HEK293 (cell line): ENCODE results near the gene ZSCAN30.

Experiments used
- IKZF3 ChIP-seq: fragments of 450-650 bp; IDR thresholded peaks from 2 replicates; pipeline ENCODE4 v1.5.0; 2018; ENCODE audit warnings: missing biosample characterization, mild to moderate bottlenecking, missing genetic modification characterization, moderate library complexity
- KLF7 ChIP-seq: fragments of 450-650 bp; formaldehyde crosslinking; IDR thresholded peaks from 2 replicates; pipeline ENCODE4 v1.5.1; 2016; ENCODE audit warnings: missing biosample characterization, missing genetic modification characterization, borderline replicate concordance
- KLF9 ChIP-seq: fragments of 450-650 bp; formaldehyde crosslinking; IDR thresholded peaks from 2 replicates; pipeline ENCODE4 v1.5.1; 2016; ENCODE audit warnings: missing biosample characterization, missing genetic modification characterization, low read depth
- MYNN ChIP-seq: fragments of 450-650 bp; formaldehyde crosslinking; IDR thresholded peaks from 2 replicates; pipeline ENCODE4 v1.5.1; 2016; ENCODE audit warnings: missing biosample characterization, missing genetic modification characterization, borderline replicate concordance
- SP2 ChIP-seq: fragments of 450-650 bp; formaldehyde crosslinking; IDR thresholded peaks from 2 replicates; pipeline ENCODE4 v1.5.1; 2016; ENCODE audit warnings: missing biosample characterization, missing genetic modification characterization
- TRIM28 ChIP-seq: IDR thresholded peaks from 2 replicates; pipeline ENCODE4 v1.6.1; 2011; ENCODE audit warnings: low read length, control low read depth, borderline replicate concordance
- ZBTB1 ChIP-seq: fragments of 450-650 bp; formaldehyde crosslinking; IDR thresholded peaks from 2 replicates; pipeline ENCODE4 v1.5.1; 2016; ENCODE audit warnings: missing biosample characterization, missing genetic modification characterization
- ZBTB17 ChIP-seq: fragments of 450-650 bp; formaldehyde crosslinking; IDR thresholded peaks from 2 replicates; pipeline ENCODE4 v1.5.1; 2016; ENCODE audit warnings: missing biosample characterization, missing genetic modification characterization
- ZBTB21 ChIP-seq: fragments of 450-650 bp; formaldehyde crosslinking; IDR thresholded peaks from 2 replicates; pipeline ENCODE4 v1.5.1; 2017; ENCODE audit warnings: missing biosample characterization, missing genetic modification characterization
- ZNF121 ChIP-seq: fragments of 450-650 bp; formaldehyde crosslinking; IDR thresholded peaks from 2 replicates; pipeline ENCODE4 v1.5.1; 2016; ENCODE audit warnings: missing biosample characterization, missing genetic modification characterization
- ZNF132 ChIP-seq: fragments of 450-650 bp; formaldehyde crosslinking; IDR thresholded peaks from 2 replicates; pipeline ENCODE4 v1.5.1; 2017; ENCODE audit warnings: missing biosample characterization, missing genetic modification characterization, borderline replicate concordance
- ZNF157 ChIP-seq: fragments of 450-650 bp; formaldehyde crosslinking; IDR thresholded peaks from 2 replicates; pipeline ENCODE4 v1.5.1; 2016; ENCODE audit warnings: missing biosample characterization, missing genetic modification characterization
- ZNF214 ChIP-seq: fragments of 450-650 bp; formaldehyde crosslinking; IDR thresholded peaks from 2 replicates; pipeline ENCODE4 v1.5.1; 2017; ENCODE audit warnings: missing biosample characterization, mild to moderate bottlenecking, missing genetic modification characterization, borderline replicate concordance
- ZNF223 ChIP-seq: fragments of 450-650 bp; formaldehyde crosslinking; IDR thresholded peaks from 2 replicates; pipeline ENCODE4 v1.5.1; 2016; ENCODE audit warnings: missing biosample characterization, missing genetic modification characterization
- ZNF24 ChIP-seq: fragments of 450-650 bp; formaldehyde crosslinking; IDR thresholded peaks from 2 replicates; pipeline ENCODE4 v1.5.1; 2016; ENCODE audit warnings: missing biosample characterization, missing genetic modification characterization
- ZNF324 ChIP-seq: fragments of 450-650 bp; formaldehyde crosslinking; IDR thresholded peaks from 2 replicates; pipeline ENCODE4 v1.5.1; 2016; ENCODE audit warnings: missing biosample characterization, missing genetic modification characterization
- ZNF48 ChIP-seq: fragments of 450-650 bp; formaldehyde crosslinking; IDR thresholded peaks from 2 replicates; pipeline ENCODE4 v1.5.1; 2016; ENCODE audit warnings: missing biosample characterization, missing genetic modification characterization
- ZNF510 ChIP-seq: fragments of 450-650 bp; formaldehyde crosslinking; IDR thresholded peaks from 2 replicates; pipeline ENCODE4 v1.5.1; 2018; ENCODE audit warnings: mild to moderate bottlenecking, missing genetic modification characterization, missing biosample characterization; ENCODE audit not compliant: insufficient replicate concordance
- ZNF521 ChIP-seq: fragments of 450-650 bp; formaldehyde crosslinking; IDR thresholded peaks from 2 replicates; pipeline ENCODE4 v1.5.1; 2017; ENCODE audit warnings: missing biosample characterization, mild to moderate bottlenecking, missing genetic modification characterization
- ZNF621 ChIP-seq: fragments of 450-650 bp; formaldehyde crosslinking; IDR thresholded peaks from 2 replicates; pipeline ENCODE4 v1.5.1; 2017; ENCODE audit warnings: missing biosample characterization, missing genetic modification characterization
- ZNF654 ChIP-seq: fragments of 450-650 bp; formaldehyde crosslinking; IDR thresholded peaks from 2 replicates; pipeline ENCODE4 v1.5.1; 2016; ENCODE audit warnings: low read depth, missing biosample characterization, missing genetic modification characterization
- ZNF830 ChIP-seq: fragments of 450-650 bp; IDR thresholded peaks from 2 replicates; pipeline ENCODE4 v1.5.0; 2018; ENCODE audit warnings: missing biosample characterization, missing genetic modification characterization, low read depth, mild to moderate bottlenecking, moderate library complexity
- TF ChIP-seq, protein P1 (sequence below): fragments of 450-650 bp; formaldehyde crosslinking; IDR thresholded peaks from 2 replicates; pipeline ENCODE4 v1.5.1; 2016; ENCODE audit warnings: missing biosample characterization, missing genetic modification characterization
- TF ChIP-seq, protein P2 (sequence below): fragments of 450-650 bp; formaldehyde crosslinking; IDR thresholded peaks from 2 replicates; pipeline ENCODE4 v1.5.1; 2017; ENCODE audit warnings: missing biosample characterization, mild to moderate bottlenecking, missing genetic modification characterization, moderate library complexity
- TF ChIP-seq, protein P3 (sequence below): fragments of 450-650 bp; formaldehyde crosslinking; IDR thresholded peaks from 2 replicates; pipeline ENCODE4 v1.5.1; 2016; ENCODE audit warnings: missing biosample characterization, missing genetic modification characterization
- TF ChIP-seq, protein P4 (sequence below): fragments of 450-650 bp; formaldehyde crosslinking; IDR thresholded peaks from 2 replicates; pipeline ENCODE4 v1.5.1; 2016; ENCODE audit warnings: missing biosample characterization, missing genetic modification characterization
- TF ChIP-seq, protein P5 (sequence below): fragments of 450-650 bp; formaldehyde crosslinking; IDR thresholded peaks from 2 replicates; pipeline ENCODE4; 2016; ENCODE audit warnings: missing biosample characterization, missing genetic modification characterization
- TF ChIP-seq, protein P6 (sequence below): fragments of 450-650 bp; formaldehyde crosslinking; IDR thresholded peaks from 2 replicates; pipeline ENCODE4 v1.5.1; 2016; ENCODE audit warnings: missing biosample characterization, missing genetic modification characterization
- TF ChIP-seq, protein P7 (sequence below): fragments of 450-650 bp; formaldehyde crosslinking; IDR thresholded peaks from 2 replicates; pipeline ENCODE4 v1.5.1; 2016; ENCODE audit warnings: missing biosample characterization, missing genetic modification characterization, low read depth

The ZSCAN30 gene

DNA sequence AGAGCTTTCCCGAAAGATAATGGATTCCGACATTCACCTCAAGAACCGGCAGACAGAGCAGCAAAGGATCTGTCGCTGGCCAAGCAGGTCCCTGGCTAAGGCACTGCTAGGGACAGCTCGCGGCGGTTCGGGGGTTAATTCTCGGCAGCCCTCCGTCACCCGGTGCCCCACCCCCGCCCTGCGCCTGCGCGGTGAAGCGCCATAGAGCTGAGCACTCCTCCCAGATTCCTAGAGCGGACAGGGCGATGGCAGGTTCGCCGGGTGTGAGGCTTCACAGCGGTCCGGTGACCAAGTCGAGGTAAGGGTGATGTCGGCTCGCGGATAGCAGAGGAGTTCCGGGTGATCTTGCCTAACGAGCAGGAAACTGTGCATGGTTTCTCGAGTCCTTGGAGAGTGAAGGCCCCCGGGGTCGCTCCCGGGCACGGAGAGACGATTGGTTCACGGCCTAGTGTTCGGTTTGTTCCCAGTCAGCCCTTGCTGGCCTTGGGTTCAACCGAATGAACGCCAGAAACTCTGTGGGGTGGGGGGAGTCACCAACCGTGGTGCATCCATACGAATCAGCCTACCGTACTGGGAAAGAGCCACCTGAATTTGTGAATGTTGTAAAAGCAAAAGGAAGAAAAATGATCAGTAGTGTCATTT lies at the start of gene ZSCAN30 (continued):
- TF ChIP-seq ZNF48 (tag by site-specific recombination) (no peak), MYNN (tag by site-specific recombination) (no peak), ZNF132 (tag by site-specific recombination) (no peak), ZBTB17 (tag by site-specific recombination) (peak; percentile 94), IKZF3 (tag by site-specific recombination) (no peak), KLF7 (tag by site-specific recombination) (peak; percentile 92), TRIM28 (peak; percentile 90), ZNF214 (tag by site-specific recombination) (no peak), ZNF121 (tag by site-specific recombination) (no peak), ZNF157 (tag by site-specific recombination) (0 out of 2 replicates have a peak, but pooled peaks have one; percentile 26), ZNF24 (tag by site-specific recombination) (peak; percentile 90), ZNF621 (tag by site-specific recombination) (no peak), ZNF223 (tag by site-specific recombination) (no peak), ZNF324 (peak; percentile 94), ZBTB1 (tag by site-specific recombination) (no peak), KLF9 (tag by site-specific recombination) (peak; percentile 88), ZNF510 (tag by site-specific recombination) (no peak), ZBTB21 (tag by site-specific recombination) (peak; percentile 45; the same call in 1 of the 2 replicates), SP2 (tag by site-specific recombination) (0 out of 2 replicates have a peak, but pooled peaks have one; percentile 35), ZNF521 (tag by site-specific recombination) (no peak), ZNF654 (no peak), ZNF830 (tag by site-specific recombination) (no peak)
- TF ChIP-seq, protein P1, sequence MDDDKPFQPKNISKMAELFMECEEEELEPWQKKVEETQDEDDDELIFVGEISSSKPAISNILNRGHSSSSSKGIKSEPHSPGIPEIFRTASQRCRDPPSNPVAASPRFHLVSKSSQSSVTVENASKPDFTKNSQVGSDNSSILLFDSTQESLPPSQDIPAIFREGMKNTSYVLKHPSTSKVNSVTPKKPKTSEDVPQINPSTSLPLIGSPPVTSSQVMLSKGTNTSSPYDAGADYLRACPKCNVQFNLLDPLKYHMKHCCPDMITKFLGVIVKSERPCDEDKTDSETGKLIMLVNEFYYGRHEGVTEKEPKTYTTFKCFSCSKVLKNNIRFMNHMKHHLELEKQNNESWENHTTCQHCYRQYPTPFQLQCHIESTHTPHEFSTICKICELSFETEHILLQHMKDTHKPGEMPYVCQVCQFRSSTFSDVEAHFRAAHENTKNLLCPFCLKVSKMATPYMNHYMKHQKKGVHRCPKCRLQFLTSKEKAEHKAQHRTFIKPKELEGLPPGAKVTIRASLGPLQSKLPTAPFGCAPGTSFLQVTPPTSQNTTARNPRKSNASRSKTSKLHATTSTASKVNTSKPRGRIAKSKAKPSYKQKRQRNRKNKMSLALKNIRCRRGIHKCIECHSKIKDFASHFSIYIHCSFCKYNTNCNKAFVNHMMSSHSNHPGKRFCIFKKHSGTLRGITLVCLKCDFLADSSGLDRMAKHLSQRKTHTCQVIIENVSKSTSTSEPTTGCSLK (tag by site-specific recombination): no peak
- TF ChIP-seq, protein P2, sequence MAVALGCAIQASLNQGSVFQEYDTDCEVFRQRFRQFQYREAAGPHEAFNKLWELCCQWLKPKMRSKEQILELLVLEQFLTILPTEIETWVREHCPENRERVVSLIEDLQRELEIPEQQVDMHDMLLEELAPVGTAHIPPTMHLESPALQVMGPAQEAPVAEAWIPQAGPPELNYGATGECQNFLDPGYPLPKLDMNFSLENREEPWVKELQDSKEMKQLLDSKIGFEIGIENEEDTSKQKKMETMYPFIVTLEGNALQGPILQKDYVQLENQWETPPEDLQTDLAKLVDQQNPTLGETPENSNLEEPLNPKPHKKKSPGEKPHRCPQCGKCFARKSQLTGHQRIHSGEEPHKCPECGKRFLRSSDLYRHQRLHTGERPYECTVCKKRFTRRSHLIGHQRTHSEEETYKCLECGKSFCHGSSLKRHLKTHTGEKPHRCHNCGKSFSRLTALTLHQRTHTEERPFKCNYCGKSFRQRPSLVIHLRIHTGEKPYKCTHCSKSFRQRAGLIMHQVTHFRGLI (tag by site-specific recombination): no peak
- TF ChIP-seq, protein P3, sequence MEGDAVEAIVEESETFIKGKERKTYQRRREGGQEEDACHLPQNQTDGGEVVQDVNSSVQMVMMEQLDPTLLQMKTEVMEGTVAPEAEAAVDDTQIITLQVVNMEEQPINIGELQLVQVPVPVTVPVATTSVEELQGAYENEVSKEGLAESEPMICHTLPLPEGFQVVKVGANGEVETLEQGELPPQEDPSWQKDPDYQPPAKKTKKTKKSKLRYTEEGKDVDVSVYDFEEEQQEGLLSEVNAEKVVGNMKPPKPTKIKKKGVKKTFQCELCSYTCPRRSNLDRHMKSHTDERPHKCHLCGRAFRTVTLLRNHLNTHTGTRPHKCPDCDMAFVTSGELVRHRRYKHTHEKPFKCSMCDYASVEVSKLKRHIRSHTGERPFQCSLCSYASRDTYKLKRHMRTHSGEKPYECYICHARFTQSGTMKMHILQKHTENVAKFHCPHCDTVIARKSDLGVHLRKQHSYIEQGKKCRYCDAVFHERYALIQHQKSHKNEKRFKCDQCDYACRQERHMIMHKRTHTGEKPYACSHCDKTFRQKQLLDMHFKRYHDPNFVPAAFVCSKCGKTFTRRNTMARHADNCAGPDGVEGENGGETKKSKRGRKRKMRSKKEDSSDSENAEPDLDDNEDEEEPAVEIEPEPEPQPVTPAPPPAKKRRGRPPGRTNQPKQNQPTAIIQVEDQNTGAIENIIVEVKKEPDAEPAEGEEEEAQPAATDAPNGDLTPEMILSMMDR (tag by site-specific recombination): no peak; the same call in 1 of the 2 replicates
- TF ChIP-seq, protein P4, sequence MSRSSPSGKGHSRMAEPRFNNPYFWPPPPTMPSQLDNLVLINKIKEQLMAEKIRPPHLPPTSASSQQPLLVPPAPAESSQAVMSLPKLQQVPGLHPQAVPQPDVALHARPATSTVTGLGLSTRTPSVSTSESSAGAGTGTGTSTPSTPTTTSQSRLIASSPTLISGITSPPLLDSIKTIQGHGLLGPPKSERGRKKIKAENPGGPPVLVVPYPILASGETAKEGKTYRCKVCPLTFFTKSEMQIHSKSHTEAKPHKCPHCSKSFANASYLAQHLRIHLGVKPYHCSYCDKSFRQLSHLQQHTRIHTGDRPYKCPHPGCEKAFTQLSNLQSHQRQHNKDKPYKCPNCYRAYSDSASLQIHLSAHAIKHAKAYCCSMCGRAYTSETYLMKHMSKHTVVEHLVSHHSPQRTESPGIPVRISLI (tag by site-specific recombination): no peak
- TF ChIP-seq, protein P5, sequence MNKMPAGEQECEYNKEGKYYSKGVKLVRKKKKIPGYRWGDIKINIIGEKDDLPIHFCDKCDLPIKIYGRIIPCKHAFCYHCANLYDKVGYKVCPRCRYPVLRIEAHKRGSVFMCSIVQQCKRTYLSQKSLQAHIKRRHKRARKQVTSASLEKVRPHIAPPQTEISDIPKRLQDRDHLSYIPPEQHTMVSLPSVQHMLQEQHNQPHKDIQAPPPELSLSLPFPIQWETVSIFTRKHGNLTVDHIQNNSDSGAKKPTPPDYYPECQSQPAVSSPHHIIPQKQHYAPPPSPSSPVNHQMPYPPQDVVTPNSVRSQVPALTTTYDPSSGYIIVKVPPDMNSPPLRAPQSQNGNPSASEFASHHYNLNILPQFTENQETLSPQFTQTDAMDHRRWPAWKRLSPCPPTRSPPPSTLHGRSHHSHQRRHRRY: no peak
- TF ChIP-seq, protein P6, sequence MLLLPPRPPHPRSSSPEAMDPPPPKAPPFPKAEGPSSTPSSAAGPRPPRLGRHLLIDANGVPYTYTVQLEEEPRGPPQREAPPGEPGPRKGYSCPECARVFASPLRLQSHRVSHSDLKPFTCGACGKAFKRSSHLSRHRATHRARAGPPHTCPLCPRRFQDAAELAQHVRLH (tag by site-specific recombination): peak; percentile 91
- TF ChIP-seq, protein P7, sequence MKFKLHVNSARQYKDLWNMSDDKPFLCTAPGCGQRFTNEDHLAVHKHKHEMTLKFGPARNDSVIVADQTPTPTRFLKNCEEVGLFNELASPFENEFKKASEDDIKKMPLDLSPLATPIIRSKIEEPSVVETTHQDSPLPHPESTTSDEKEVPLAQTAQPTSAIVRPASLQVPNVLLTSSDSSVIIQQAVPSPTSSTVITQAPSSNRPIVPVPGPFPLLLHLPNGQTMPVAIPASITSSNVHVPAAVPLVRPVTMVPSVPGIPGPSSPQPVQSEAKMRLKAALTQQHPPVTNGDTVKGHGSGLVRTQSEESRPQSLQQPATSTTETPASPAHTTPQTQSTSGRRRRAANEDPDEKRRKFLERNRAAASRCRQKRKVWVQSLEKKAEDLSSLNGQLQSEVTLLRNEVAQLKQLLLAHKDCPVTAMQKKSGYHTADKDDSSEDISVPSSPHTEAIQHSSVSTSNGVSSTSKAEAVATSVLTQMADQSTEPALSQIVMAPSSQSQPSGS (tag by site-specific recombination): no peak
